Eye (tissue), 1 donor: ENCODE data around the gene NCOA3.

Experiments used
- DNase-seq: peaks from one replicate; pipeline ENCODE4 v3.0.0-alpha.2; 2015

Gene NCOA3

GRCh38 chr20:47605673-47606413 lies 104.2 kb downstream of the NCOA3 start:
- DNase-seq, result no peak

- DNase-seq, result no peak
Observed at GRCh38 chr20:47606414-47606982, 104.8 kb downstream of the NCOA3 start.

GRCh38 chr20:47606983-47607613 lies 105.4 kb downstream of the NCOA3 start:
- no peak for DNase-seq

- DNase-seq, result no peak
Observed at GRCh38 chr20:47609001-47609400, 107.3 kb downstream of the NCOA3 start.

GRCh38 chr20:47610247-47610944 lies 108.7 kb downstream of the NCOA3 start:
- DNase-seq, result no peak

- DNase-seq, result no peak
Observed at GRCh38 chr20:47610945-47611250, 109.2 kb downstream of the NCOA3 start.

- no peak for DNase-seq
Observed at GRCh38 chr20:47611785-47612184, 110.1 kb downstream of the NCOA3 start.

GRCh38 chr20:47612670-47613069 lies 111.0 kb downstream of the NCOA3 start:
- DNase-seq, result no peak

GRCh38 chr20:47614703-47615309 lies 113.1 kb downstream of the NCOA3 start:
- no peak for DNase-seq

GRCh38 chr20:47618479-47618878 lies 116.8 kb downstream of the NCOA3 start:
- no peak for DNase-seq

- DNase-seq, result peak; percentile 83
Observed at GRCh38 chr20:47620808-47621805, 119.4 kb downstream of the NCOA3 start.

GRCh38 chr20:47622118-47622665 lies 120.5 kb downstream of the NCOA3 start:
- DNase-seq, result no peak

GRCh38 chr20:47623206-47623605 lies 121.5 kb downstream of the NCOA3 start:
- no peak for DNase-seq

- DNase-seq, result no peak
Observed at GRCh38 chr20:47627540-47627939, 125.9 kb downstream of the NCOA3 start.

GRCh38 chr20:47629907-47630306 lies 128.2 kb downstream of the NCOA3 start:
- DNase-seq, result no peak

- peak; percentile 67 for DNase-seq
Observed at GRCh38 chr20:47631078-47631477, 129.4 kb downstream of the NCOA3 start.

GRCh38 chr20:47635256-47635655 lies 133.6 kb downstream of the NCOA3 start:
- DNase-seq, result no peak

- DNase-seq, result no peak
Observed at GRCh38 chr20:47638851-47639250, 137.2 kb downstream of the NCOA3 start.

- DNase-seq, result no peak
Observed at GRCh38 chr20:47642118-47642517, 140.4 kb downstream of the NCOA3 start.

- DNase-seq, result no peak
Observed at GRCh38 chr20:47642624-47643023, 140.9 kb downstream of the NCOA3 start.

GRCh38 chr20:47645632-47646031 lies 143.9 kb downstream of the NCOA3 start:
- DNase-seq, result no peak

GRCh38 chr20:47647994-47648393 lies 146.3 kb downstream of the NCOA3 start:
- no peak for DNase-seq
